ENCODE results near the gene FGD5. TPM values are rescaled to one million over a fixed set of nuclear protein-coding genes. Genes with fewer than 3 reads are reported as not detected.

FGD5 gene
- polyA plus RNA-seq, 1 donor (not counting 4 experiments of a cell fraction or from before 2014, with no cell fraction given), result not detected

- dilution Hi-C loops (cut with MboI; ENCODE audit: extremely low pct_ligation_motif_present, low sequenced_read_pairs), result no loop called here
- Histone ChIP-seq H3K27me3 (ENCODE audit: control insufficient read depth, extremely low read depth, insufficient read depth, low read length) (peaks cover 8% of the 10 kb centered on the region), H4K20me1 (ENCODE audit: control insufficient read depth, extremely low read depth, insufficient read depth, low read length) (no peaks in the 10 kb centered on the region), H3K9me3 (ENCODE audit: control insufficient read depth, low read depth, low read length) (no peaks in the 10 kb centered on the region), H3K36me3 (ENCODE audit: control insufficient read depth in 2 of 2, extremely low read depth in 1 of 2, insufficient read depth in 2 of 2, low read length in 2 of 2) (no peaks in the 10 kb centered on the region), H3K79me2 (ENCODE audit: control insufficient read depth, insufficient read depth, low read length) (no peaks in the 10 kb centered on the region), H3K4me1 (ENCODE audit: control insufficient read depth, extremely low read depth, insufficient read depth, low read length) (no peaks in the 10 kb centered on the region), H3K4me2 (ENCODE audit: control insufficient read depth, extremely low read depth, insufficient read depth, low read depth, low read length) (no peak overlapping the region), H3K27ac (ENCODE audit: control insufficient read depth, insufficient read depth, low read length) (no peak overlapping the region), H3K4me3 (ENCODE audit: control insufficient read depth in 2 of 3, extremely low read depth in 1 of 3, insufficient read depth in 2 of 3, low read depth in 1 of 3, low read length in 3 of 3) (no peak overlapping the region), H2AFZ (ENCODE audit: control insufficient read depth, low read length) (no peak overlapping the region), H3K9ac (ENCODE audit: control insufficient read depth, extremely low read depth, insufficient read depth, low read length) (no peak overlapping the region), H3K9me1 (ENCODE audit: control insufficient read depth, extremely low read depth, insufficient read depth, low read length) (no peaks in the 10 kb centered on the region)
- DNase-seq (ENCODE audit: low read depth, low spot score) (no peak), FAIRE-seq (no peak)
- TF ChIP-seq CTCF (optimal IDR thresholded peaks at IDR 0.05 in 1 of 3, IDR thresholded peaks at IDR 0.05 in 1 of 3, conservative IDR thresholded peaks at IDR 0.05 in 1 of 3; ENCODE audit: extremely low read depth in 1 of 3, insufficient read depth in 2 of 3, low read length in 3 of 3) (no peak), EZH2 (IDR thresholded peaks at IDR 0.05; ENCODE audit: low read length) (no peak)
Measured at GRCh38 chr3:14857506-14857905, 38.7 kb downstream of the FGD5 start.

GRCh38 chr3:14858105-14858504, 39.3 kb downstream of the FGD5 start:
- no peak overlapping the region for H3K27ac ChIP-seq (ENCODE audit: control insufficient read depth, insufficient read depth, low read length)
- H3K9ac ChIP-seq (ENCODE audit: control insufficient read depth, extremely low read depth, insufficient read depth, low read length), result no peak overlapping the region
- H3K9me3 ChIP-seq (ENCODE audit: control insufficient read depth, low read depth, low read length), result no peaks in the 10 kb centered on the region
- TF ChIP-seq EZH2 (IDR thresholded peaks at IDR 0.05; ENCODE audit: low read length) (no peak), CTCF (optimal IDR thresholded peaks at IDR 0.05 in 1 of 3, IDR thresholded peaks at IDR 0.05 in 1 of 3, conservative IDR thresholded peaks at IDR 0.05 in 1 of 3; ENCODE audit: extremely low read depth in 1 of 3, insufficient read depth in 2 of 3, low read length in 3 of 3) (no peak)
- FAIRE-seq, result no peak
- no peak overlapping the region for H2AFZ ChIP-seq (ENCODE audit: control insufficient read depth, low read length)
- no peak for DNase-seq (ENCODE audit: low read depth, low spot score)
- no peaks in the 10 kb centered on the region for H3K79me2 ChIP-seq (ENCODE audit: control insufficient read depth, insufficient read depth, low read length)
- H3K4me1 ChIP-seq (ENCODE audit: control insufficient read depth, extremely low read depth, insufficient read depth, low read length), result no peaks in the 10 kb centered on the region
- H3K36me3 ChIP-seq (ENCODE audit: control insufficient read depth in 2 of 2, extremely low read depth in 1 of 2, insufficient read depth in 2 of 2, low read length in 2 of 2), result no peaks in the 10 kb centered on the region
- H3K4me3 ChIP-seq (ENCODE audit: control insufficient read depth in 2 of 3, extremely low read depth in 1 of 3, insufficient read depth in 2 of 3, low read depth in 1 of 3, low read length in 3 of 3), result no peak overlapping the region
- H3K9me1 ChIP-seq (ENCODE audit: control insufficient read depth, extremely low read depth, insufficient read depth, low read length), result no peaks in the 10 kb centered on the region
- no peak overlapping the region for H3K4me2 ChIP-seq (ENCODE audit: control insufficient read depth, extremely low read depth, insufficient read depth, low read depth, low read length)
- peaks cover 8% of the 10 kb centered on the region for H3K27me3 ChIP-seq (ENCODE audit: control insufficient read depth, extremely low read depth, insufficient read depth, low read length)
- no peaks in the 10 kb centered on the region for H4K20me1 ChIP-seq (ENCODE audit: control insufficient read depth, extremely low read depth, insufficient read depth, low read length)
- dilution Hi-C loops (cut with MboI; ENCODE audit: extremely low pct_ligation_motif_present, low sequenced_read_pairs), result no loop called here

Data from keratinocyte (primary cell).